IMR-90 (cell line): ENCODE measurements around the gene APOBEC3B. TPM values are rescaled to one million over a fixed set of nuclear protein-coding genes. Genes with fewer than 3 reads are reported as not detected.
"Not testable (repeated sequence)": the region's sequence is repeated elsewhere in the genome, so short reads cannot be mapped to it uniquely, and the experiment has no call there.

Source experiments
- ATAC-seq: fragments of 200-7000 bp; cut with Tn5 transposase; 2 replicates; pipeline ENCODE4 v1.9.1; 2020; ENCODE audit warnings: low read depth, mild to moderate bottlenecking, moderate library complexity
- BruUV-seq: library from RNA; stranded (reverse); fragments of 400-500 nt; replicated peaks from 2 replicates; lab custom pipeline; 2021; lab: Mats Ljungman, UMichigan
- CTCF ChIA-PET: fragments of 300-600 bp; formaldehyde crosslinking; extraction: SDS; loops from one replicate; lab custom pipeline; 2021; ENCODE audit warnings: antibody characterized with exemption; lab: Yijun Ruan, JAX
- POLR2A ChIA-PET: fragments of 300-600 bp; sonication (Branson Sonifier 250); formaldehyde crosslinking; loops from one replicate; lab custom pipeline; 2022; ENCODE audit warnings: antibody characterized with exemption; ENCODE audit not compliant: unreplicated experiment; lab: Charles Lee
- DNase-seq: peaks from one replicate; pipeline ENCODE4 v3.0.0; 2013
- H2AFZ ChIP-seq: replicated peaks from 2 replicates; pipeline ENCODE3; 2013; ENCODE audit warnings: low read length, mild to moderate bottlenecking; ENCODE audit not compliant: poor library complexity
- H2AK5ac ChIP-seq: 2 replicates; pipeline ENCODE4 v1.6.1; 2013; ENCODE audit warnings: low read depth, low read length, inconsistent platforms
- H2AK9ac ChIP-seq: replicated peaks from 2 replicates; pipeline ENCODE3; 2013; ENCODE audit warnings: mild to moderate bottlenecking, low read depth, low read length, moderate library complexity; ENCODE audit not compliant: poor library complexity
- H2BK120ac ChIP-seq: 2 replicates; pipeline ENCODE4 v1.6.1; 2013; ENCODE audit warnings: low read depth, low read length, inconsistent platforms
- H2BK15ac ChIP-seq: 3 replicates; pipeline ENCODE4 v1.6.1; 2013; ENCODE audit warnings: low read depth, low read length, inconsistent platforms
- H2BK20ac ChIP-seq: 2 replicates; pipeline ENCODE4 v1.6.1; 2013; ENCODE audit warnings: low read depth, mild to moderate bottlenecking, inconsistent platforms, low read length, moderate library complexity
- H2BK5ac ChIP-seq: 2 replicates; pipeline ENCODE4 v1.6.1; 2013; ENCODE audit warnings: mild to moderate bottlenecking, low read depth, low read length, inconsistent platforms; ENCODE audit not compliant: poor library complexity, severe bottlenecking
- H3K14ac ChIP-seq: replicated peaks from 2 replicates; pipeline ENCODE4 v1.6.1; 2013; ENCODE audit warnings: low read depth, low read length, inconsistent platforms
- H3K18ac ChIP-seq: 2 replicates; pipeline ENCODE4 v1.6.1; 2013; ENCODE audit warnings: low read depth, low read length, control low read depth
- H3K23ac ChIP-seq: 2 replicates; pipeline ENCODE4 v1.6.1; 2013; ENCODE audit warnings: low read depth, low read length, inconsistent platforms
- H3K27ac ChIP-seq: 2 replicates; pipeline ENCODE4 v1.5.1; 2013; ENCODE audit warnings: mild to moderate bottlenecking, control low read depth, low read length; ENCODE audit not compliant: insufficient read depth
- H3K27me3 ChIP-seq: 2 replicates; pipeline ENCODE4 v1.6.1; 2013; ENCODE audit warnings: low read length; ENCODE audit not compliant: control insufficient read depth, insufficient read depth
- H3K36me3 ChIP-seq: 2 replicates; pipeline ENCODE4 v1.6.1; 2013; ENCODE audit warnings: low read length, mixed read lengths; ENCODE audit not compliant: control insufficient read depth, insufficient read depth
- H3K4ac ChIP-seq: 2 replicates; pipeline ENCODE4 v1.6.1; 2013; ENCODE audit warnings: low read depth, low read length, inconsistent platforms
- H3K4me1 ChIP-seq: 2 replicates; pipeline ENCODE4 v1.6.1; 2013; ENCODE audit warnings: low read length, mixed read lengths; ENCODE audit not compliant: control insufficient read depth, insufficient read depth
- H3K4me2 ChIP-seq: 2 replicates; pipeline ENCODE4 v1.6.1; 2013; ENCODE audit warnings: low read depth, mild to moderate bottlenecking, control low read depth, low read length, moderate library complexity
- H3K4me3 ChIP-seq: 2 replicates; pipeline ENCODE4 v1.5.1; 2013; ENCODE audit warnings: low read depth, mild to moderate bottlenecking, control low read depth, low read length, moderate library complexity; ENCODE audit not compliant: insufficient read depth
- H3K56ac ChIP-seq: 2 replicates; pipeline ENCODE4 v1.6.1; 2013; ENCODE audit warnings: low read length, inconsistent platforms; ENCODE audit not compliant: insufficient read depth; ENCODE audit errors: extremely low read depth
- H3K79me1 ChIP-seq, 2 experiments: 2 replicates each; pipeline ENCODE4 v1.6.1; 2013; ENCODE audit warnings: low read length in 2 of 2, inconsistent platforms in 1 of 2, low read depth in 1 of 2
- H3K9ac ChIP-seq: 2 replicates; pipeline ENCODE4 v1.6.1; 2013; ENCODE audit warnings: low read depth, low read length, control low read depth
- H3K9me1 ChIP-seq: 2 replicates; pipeline ENCODE4 v1.6.1; 2013; ENCODE audit warnings: low read length, inconsistent platforms; ENCODE audit not compliant: insufficient read depth
- H3K9me3 ChIP-seq: 2 replicates; pipeline ENCODE4 v1.6.1; 2013; ENCODE audit warnings: low read length; ENCODE audit not compliant: control insufficient read depth, insufficient read depth
- H4K20me1 ChIP-seq: 2 replicates; pipeline ENCODE4 v1.6.1; 2013; ENCODE audit warnings: low read length, inconsistent platforms; ENCODE audit not compliant: insufficient read depth
- H4K5ac ChIP-seq: 2 replicates; pipeline ENCODE4 v1.6.1; 2013; ENCODE audit warnings: mild to moderate bottlenecking, low read depth, low read length, control low read depth
- H4K8ac ChIP-seq, 2 experiments: 2 replicates each; pipeline ENCODE4 v1.6.1; 2013; ENCODE audit warnings: low read depth in 2 of 2, low read length in 2 of 2, control low read depth in 1 of 2, inconsistent platforms in 1 of 2
- H4K91ac ChIP-seq: 2 replicates; pipeline ENCODE4 v1.6.1; 2013; ENCODE audit warnings: low read depth, low read length, inconsistent platforms; ENCODE audit not compliant: insufficient read depth
- WGBS, 2 experiments: methylation state at CpG; one replicate each; pipeline versions ENCODE4 v1.1.5 to v1.1.7; 2013; ENCODE audit warnings: missing lambda C conversion rate in 2 of 2; ENCODE audit not compliant: insufficient read length in 1 of 2; ENCODE audit errors: extremely low coverage in 2 of 2; 5-methylcytosine and 5-hydroxymethylcytosine counted together
- dilution Hi-C: fragments of 300-500 bp; cut with HindIII; formaldehyde crosslinking; loops from one replicate; pipeline ENCODE4 v1.14.3; 2018; ENCODE audit warnings: low sequenced_read_pairs; ENCODE audit not compliant: unreplicated experiment
- in situ Hi-C: fragments of 300-500 bp; cut with MboI; formaldehyde crosslinking; loops from 3 replicates; pipeline ENCODE4 v1.14.3; 2019; ENCODE audit warnings: low sequenced_read_pairs, inconsistent platforms, mixed read lengths
- intact Hi-C: fragments of 100-400 bp; cut with micrococcal nuclease; formaldehyde crosslinking; loops from 2 replicates; pipeline ENCODE4 v1.10.0; 2022
- polyA plus RNA-seq, 3 experiments: library from polyadenylated mRNA; depleted of rRNA; stranded (reverse); fragments of >200 nt; gene quantifications; 2 replicates each; pipeline ENCODE4 v1.2.3, GENCODE V29; 2012; ENCODE audit warnings: low replicate concordance in 1 of 3
- total RNA-seq: library from RNA; depleted of rRNA; stranded (reverse); fragments of >200 nt; gene quantifications from 2 replicates; pipeline ENCODE4 v1.2.3, GENCODE V29; 2012

The APOBEC3B gene
- total and polyA plus RNA-seq, 2 of the 4 experiments (the other 2 are of a cell fraction): 17.6 to 34.2 TPM

DNA sequence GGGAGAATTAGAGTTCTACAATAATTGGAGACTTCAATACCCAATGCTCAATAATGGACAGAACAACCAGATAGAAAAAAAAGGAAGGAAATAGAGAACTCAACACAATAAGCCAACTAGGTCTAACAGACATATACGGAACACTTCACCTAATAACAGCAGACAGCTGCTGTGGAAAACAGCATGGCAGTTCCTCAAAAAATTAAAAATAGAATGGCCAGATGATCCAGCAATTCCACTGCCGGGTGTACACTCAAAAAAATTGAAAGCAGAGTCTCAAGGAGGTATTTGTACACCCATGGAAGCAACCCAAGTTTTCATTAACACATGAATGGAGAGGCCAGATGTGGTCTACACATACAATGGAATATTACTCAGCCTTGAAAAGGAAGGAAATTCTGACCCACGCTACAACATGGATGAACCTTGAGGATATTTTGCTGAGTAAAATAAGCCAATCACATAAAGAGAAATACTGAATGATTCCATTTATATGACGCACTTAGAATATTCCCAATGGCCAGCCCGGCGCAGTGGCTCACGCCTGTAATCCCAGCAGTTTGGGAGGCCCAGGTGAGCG lies 26.2 kb downstream of the APOBEC3B start:
- H3K4me3 ChIP-seq, H4K8ac ChIP-seq, H2AK9ac ChIP-seq, H2BK15ac ChIP-seq, DNase-seq, H2BK20ac ChIP-seq, dilution Hi-C loops, H3K9ac ChIP-seq, H3K36me3 ChIP-seq, H3K18ac ChIP-seq, H3K27me3 ChIP-seq, H4K20me1 ChIP-seq, H3K9me1 ChIP-seq, H3K56ac ChIP-seq, H2BK120ac ChIP-seq, H4K5ac ChIP-seq, POLR2A ChIA-PET, H3K23ac ChIP-seq, H3K14ac ChIP-seq, H3K4me2 ChIP-seq, H3K27ac ChIP-seq, ATAC-seq, H2AK5ac ChIP-seq, H3K79me1 ChIP-seq, H3K4me1 ChIP-seq, H4K91ac ChIP-seq, H3K9me3 ChIP-seq, BruUV-seq, H2BK5ac ChIP-seq, H3K4ac ChIP-seq, H2AFZ ChIP-seq: not testable (repeated sequence)
- intact Hi-C loops: loop anchor here (10.0 kb wide), 1 partner anchor 306 kb away; the partner anchor contains the start of gene RPL3
- 83% methylated on average over 1 of the region's 8 CpGs; no CpG with 5 or more reads in 1 of the 2 experiments for WGBS, 2 experiments
- CTCF ChIA-PET: interaction anchor here (0.7 to 1.1 kb wide), 3 partner anchors 37 to 257 kb away, joined by 3 to 4 read pairs (median 4); no protein-coding TSS in a partner anchor
- in situ Hi-C loops: loop anchor here (10.0 kb wide), 2 partner anchors 244 to 306 kb away; partner anchors contain the start of gene RPL3
